ENCODE results near the gene CENPV.

DNA sequence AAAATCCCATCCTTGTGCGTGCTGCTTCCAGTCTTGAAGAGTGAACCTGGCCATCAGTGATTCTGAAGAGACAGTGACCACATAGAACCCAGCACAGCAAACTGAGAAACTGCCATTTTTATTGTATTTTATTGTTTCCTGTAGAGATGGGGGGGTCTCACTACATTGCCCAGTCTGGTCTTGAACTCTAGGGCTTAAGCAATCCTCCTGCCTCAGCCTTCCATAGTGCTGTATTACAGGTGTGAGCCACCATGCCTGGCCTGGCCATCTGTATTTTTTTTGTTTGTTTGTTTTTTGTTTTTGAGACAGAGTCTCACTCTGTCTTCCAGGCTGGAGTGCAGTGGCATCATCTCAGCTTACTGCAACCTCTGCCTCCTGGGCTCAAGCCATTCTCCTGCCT, 13.9 kb downstream of the CENPV start:
- TF ChIP-seq POLR2A (IDR thresholded peaks at IDR 0.05) = no peak
- TF ChIP-seq, protein P1, sequence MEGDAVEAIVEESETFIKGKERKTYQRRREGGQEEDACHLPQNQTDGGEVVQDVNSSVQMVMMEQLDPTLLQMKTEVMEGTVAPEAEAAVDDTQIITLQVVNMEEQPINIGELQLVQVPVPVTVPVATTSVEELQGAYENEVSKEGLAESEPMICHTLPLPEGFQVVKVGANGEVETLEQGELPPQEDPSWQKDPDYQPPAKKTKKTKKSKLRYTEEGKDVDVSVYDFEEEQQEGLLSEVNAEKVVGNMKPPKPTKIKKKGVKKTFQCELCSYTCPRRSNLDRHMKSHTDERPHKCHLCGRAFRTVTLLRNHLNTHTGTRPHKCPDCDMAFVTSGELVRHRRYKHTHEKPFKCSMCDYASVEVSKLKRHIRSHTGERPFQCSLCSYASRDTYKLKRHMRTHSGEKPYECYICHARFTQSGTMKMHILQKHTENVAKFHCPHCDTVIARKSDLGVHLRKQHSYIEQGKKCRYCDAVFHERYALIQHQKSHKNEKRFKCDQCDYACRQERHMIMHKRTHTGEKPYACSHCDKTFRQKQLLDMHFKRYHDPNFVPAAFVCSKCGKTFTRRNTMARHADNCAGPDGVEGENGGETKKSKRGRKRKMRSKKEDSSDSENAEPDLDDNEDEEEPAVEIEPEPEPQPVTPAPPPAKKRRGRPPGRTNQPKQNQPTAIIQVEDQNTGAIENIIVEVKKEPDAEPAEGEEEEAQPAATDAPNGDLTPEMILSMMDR (IDR thresholded peaks at IDR 0.05) = no peak
